T follicular helper cell (primary cell): ENCODE results near the gene UHRF2.
"Not testable (repeated sequence)": the region's sequence is repeated elsewhere in the genome, so short reads cannot be mapped to it uniquely, and the experiment has no call there.

Experiments
- DNase-seq: peaks from one replicate; pipeline ENCODE4 v3.0.0-alpha.2; 2020; ENCODE audit warnings: low read depth

UHRF2 gene

GRCh38 chr9:6489099-6489498 lies 76.1 kb downstream of the UHRF2 start:
- no peak for DNase-seq

DNA sequence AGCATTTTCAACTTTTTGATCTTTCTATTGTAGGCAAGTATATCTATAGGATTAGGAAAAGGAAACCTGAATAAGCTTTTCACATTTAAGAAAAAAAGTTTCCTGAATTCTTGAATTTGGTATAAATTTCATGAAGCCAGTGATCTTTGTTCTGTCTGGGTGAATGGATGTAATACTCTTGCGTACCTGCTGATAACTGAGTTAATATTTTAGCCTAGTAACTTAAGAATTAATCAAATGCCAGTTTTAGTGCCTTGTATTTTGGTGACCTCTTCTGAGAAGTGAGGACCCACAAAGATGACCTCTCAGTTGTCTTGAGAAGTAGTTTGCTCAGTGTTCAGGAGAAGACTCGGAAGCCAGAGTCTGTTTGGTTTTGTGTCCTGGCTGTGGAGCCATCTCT lies 77.9 kb downstream of the UHRF2 start:
- DNase-seq, result no peak

DNA sequence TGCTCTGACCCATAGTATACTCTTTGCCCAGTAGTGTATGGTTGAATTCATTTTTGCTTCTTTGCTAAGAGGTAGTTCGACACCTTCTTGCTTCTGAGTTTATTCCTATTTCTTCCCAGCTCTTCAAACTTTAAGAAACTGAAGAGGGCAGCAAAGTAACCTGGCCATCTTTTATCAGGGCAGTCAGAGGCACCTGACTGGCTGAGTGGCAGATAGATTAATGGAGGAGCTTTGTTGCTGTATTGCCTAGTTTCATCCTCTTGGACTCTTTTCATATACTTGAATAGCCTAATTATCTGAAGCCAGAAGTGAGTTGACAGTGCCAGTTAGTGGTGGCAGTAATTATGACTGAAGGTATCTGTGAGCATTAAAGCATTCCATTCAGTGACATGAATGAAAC lies 82.5 kb downstream of the UHRF2 start:
- DNase-seq, result no peak

GRCh38 chr9:6498982-6499381 lies 86.0 kb downstream of the UHRF2 start:
- DNase-seq, result no peak

GRCh38 chr9:6501526-6502210 lies 88.7 kb downstream of the UHRF2 start:
- DNase-seq, result no peak

DNA sequence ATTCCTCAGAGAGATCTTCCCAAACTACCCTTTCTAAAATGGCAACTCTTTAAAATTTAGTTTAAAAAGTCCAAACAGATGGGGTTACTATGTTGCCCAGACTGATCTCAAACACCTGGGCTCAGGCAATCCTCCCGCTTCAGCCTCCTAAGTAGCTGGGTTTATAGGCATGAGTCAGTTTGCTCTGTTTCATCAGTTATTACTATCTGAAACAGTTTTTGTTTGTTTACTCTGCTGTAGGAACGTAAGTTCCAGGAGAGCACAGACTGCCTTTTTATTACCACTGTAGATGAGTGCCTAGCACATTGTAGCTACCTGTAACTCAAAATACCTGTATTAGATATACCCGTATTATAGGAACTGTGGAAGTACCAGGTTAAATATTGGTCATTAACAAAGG lies 89.4 kb downstream of the UHRF2 start:
- DNase-seq, result no peak

DNA sequence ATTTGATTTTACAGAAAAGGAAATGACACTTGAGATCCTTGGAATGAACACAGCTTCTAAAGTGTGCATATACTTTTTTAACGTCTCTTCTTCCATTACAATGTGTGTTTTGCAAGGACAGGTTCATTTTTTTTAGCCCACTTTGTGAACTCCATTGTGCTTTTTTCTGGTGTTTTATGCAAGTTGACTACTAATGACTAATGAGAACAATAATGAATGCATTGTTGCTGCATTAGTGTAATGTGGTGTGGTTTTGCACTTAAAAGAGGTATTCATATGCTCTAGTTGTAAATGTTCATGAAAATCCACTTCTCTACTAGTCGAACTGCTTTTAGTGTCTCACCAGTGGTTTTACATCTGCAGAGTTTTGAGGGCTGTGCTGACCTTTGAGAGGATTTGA lies 93.6 kb downstream of the UHRF2 start:
- no peak for DNase-seq

DNA sequence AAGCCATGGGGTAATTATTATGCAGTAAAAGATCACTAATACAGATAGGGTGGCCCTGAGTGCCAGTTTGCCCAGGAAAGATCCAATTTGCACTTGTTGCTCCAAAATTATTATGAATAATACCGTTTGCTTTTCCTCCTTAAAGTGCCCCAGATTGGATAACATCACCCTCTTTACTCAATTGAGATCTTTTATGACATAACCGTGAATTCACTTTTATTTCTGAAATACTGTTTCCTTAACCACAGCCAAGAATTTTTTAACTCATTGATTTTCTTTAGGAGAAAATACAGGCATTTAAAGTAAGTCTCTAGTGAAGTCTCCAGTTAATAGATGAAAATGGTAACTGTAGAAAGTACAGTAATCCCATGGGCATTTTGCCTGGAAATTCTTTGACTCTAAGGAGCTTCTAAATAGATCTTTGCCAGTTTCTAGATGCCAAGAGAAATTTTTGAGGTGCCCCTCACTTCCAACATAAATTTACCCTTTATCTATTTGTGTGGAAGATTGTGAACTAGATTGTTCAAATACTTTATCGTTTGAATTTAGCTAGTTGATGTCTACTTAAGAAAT lies 99.2 kb downstream of the UHRF2 start:
- DNase-seq, result no peak

DNA sequence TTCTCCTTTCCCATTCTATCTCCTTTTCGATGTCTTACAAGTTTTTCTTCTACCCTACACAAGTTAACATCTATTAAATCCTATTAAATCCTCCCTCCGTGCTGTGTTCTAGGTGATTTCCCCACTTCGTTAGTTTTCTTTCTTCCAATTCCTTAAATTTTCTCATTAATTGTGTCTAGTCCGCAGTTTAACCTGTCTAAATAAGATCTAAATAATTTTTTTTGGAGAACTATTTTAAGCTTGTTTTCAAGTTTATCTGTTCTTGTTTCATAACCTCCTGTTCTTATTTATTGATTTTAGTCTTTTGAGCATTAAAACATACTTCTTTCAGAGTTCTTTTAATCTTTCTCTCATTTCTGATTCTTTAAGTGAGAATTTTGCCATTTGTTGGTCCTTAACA lies 109.3 kb downstream of the UHRF2 start:
- no peak for DNase-seq

GRCh38 chr9:6525326-6526045 lies 112.5 kb downstream of the UHRF2 start:
- no peak for DNase-seq

- no peak for DNase-seq
Measured at GRCh38 chr9:6535594-6535993, 122.6 kb downstream of the UHRF2 start.

- DNase-seq, result no peak
Measured at GRCh38 chr9:6538666-6539071, 125.7 kb downstream of the UHRF2 start.

GRCh38 chr9:6542617-6543016 lies 129.6 kb downstream of the UHRF2 start:
- DNase-seq, result not testable (repeated sequence)

GRCh38 chr9:6543204-6543603 lies 130.2 kb downstream of the UHRF2 start:
- DNase-seq, result no peak

- no peak for DNase-seq
Measured at GRCh38 chr9:6545017-6545691, 132.2 kb downstream of the UHRF2 start.

- DNase-seq, result no peak
Measured at GRCh38 chr9:6549106-6549800, 136.3 kb downstream of the UHRF2 start.

DNA sequence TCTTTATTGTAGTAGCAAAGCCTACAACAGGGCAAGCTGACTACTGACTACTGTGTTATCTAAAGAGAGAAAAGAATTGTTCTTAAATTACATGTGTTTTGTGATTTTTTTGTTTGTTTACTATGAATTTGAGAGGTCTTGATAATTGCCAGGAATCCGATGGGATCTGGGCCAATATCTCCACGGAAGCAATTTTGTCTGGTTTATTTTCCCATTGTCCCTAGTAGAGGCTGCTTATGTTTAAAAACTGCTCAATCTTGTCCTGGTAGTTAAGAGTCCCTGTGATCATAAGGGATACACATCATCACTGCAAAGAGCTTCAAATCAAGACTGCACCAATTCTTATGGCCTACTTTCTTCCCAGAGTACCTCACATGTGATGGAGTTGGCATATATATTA lies 138.1 kb downstream of the UHRF2 start:
- no peak for DNase-seq

DNA sequence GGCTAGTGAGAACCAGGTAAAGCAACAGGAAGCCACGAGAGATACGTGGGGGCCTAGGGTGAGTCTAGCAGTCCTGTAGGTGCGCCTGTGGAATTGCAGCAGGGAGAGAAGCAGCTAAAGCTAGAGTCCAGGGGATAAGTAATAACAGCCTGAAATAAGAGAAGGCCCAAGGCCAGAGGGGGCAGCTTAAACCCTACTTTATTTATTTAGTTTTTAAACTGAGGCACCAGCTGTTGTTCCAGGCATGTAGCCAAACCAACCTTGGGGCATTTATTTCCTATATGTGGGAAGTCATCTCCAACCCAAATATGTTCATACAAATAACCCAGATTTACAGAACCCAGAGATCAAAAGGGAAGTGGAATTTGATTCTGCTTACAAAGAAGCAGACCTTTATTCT lies 139.0 kb downstream of the UHRF2 start:
- no peak for DNase-seq

DNA sequence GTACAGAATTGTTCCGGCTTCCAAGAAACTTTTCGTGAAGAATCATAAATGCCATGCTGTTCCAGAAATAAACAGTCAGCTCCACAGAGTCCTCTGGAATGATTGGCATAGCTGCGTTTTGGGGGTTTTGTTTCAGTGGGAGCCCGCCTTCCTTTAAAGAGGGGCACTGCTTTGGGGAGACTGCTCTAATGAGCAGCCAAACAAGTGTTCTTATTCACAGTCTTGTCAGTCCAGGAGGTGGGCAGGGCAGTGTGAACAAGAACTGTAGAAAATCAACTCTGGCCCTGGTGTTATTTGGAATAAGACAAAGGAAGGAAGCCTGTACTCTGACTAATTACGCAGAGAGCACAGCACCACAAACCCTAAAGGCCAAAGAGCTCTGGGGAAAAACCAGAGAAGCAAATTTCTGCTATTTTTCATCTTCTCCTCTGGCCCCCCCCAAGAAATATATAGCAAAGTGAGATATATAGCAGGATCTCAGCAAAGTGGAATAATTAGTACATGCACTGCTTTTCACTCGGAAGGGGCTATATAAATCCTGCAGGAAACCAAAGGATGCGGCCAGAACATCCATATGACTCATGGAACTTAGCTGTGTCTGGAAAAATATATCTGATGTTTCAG lies 139.6 kb downstream of the UHRF2 start:
- DNase-seq, result no peak

GRCh38 chr9:6553866-6554265 lies 140.9 kb downstream of the UHRF2 start:
- DNase-seq, result no peak
